Measurements from ENCODE around the gene ANKH.

The ANKH gene

DNA sequence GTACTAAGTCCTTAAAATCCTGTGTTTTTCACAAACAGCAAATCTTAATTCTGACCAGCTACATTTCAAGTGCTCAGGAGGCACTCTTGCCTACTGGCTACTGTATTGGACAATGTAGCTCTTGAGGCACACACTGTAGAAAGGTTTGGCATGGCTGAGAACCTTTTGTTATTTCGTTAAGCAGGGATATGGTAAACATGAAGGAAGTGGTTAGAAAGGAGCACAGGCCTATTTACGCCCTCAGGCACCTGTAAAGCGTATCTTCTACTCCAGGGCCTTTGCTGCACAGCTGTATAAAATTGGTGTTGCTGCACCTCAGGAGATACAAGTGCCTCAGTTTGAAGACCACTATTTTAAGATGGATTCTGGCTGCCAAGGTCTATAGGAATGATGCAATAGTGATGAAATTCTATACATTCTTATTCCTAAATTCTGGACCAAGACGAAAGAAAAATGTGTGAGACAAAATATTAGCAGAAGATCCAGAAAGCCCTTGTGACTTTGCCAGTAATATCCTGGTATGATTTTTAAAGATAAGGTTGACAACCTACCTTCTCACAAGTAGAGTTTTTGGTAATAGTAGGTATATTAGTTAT, 216.3 kb downstream of the ANKH start:
- no peaks in the 10 kb centered on the region for H3K79me2 ChIP-seq (ENCODE audit: insufficient read depth, low read length)
- no peaks in the 10 kb centered on the region for H3K9me2 ChIP-seq (replicated peaks; ENCODE audit: low read depth, low read length)
- no peaks in the 10 kb centered on the region for H3F3A ChIP-seq (ENCODE audit: low read depth)
- no peak overlapping the region for H3K4me3 ChIP-seq (ENCODE audit: low read length, poor library complexity, severe bottlenecking)
- H3K27me3 ChIP-seq (ENCODE audit: insufficient read depth, low read length, poor library complexity, severe bottlenecking) = no peaks in the 10 kb centered on the region
- H3K4me1 ChIP-seq (ENCODE audit: insufficient read depth, low read length, poor library complexity, severe bottlenecking) = peaks cover 6% of the 10 kb centered on the region
- TF ChIP-seq EZH2phosphoT487 (IDR thresholded peaks at IDR 0.05; ENCODE audit: borderline replicate concordance) (no peak), CTCF (conservative IDR thresholded peaks at IDR 0.05; ENCODE audit: low read length) (no peak)
- no peak overlapping the region for H3K9ac ChIP-seq (ENCODE audit: low read depth, low read length, poor library complexity, severe bottlenecking)
- no peaks in the 10 kb centered on the region for H4K20me1 ChIP-seq (ENCODE audit: insufficient read depth, low read length, poor library complexity, severe bottlenecking)
- H3K36me3 ChIP-seq (ENCODE audit: insufficient read depth, low read length) = no peaks in the 10 kb centered on the region
- no peak overlapping the region for H2AFZ ChIP-seq (ENCODE audit: low read length)
- no peak overlapping the region for H3K4me2 ChIP-seq (ENCODE audit: low read depth, low read length, poor library complexity, severe bottlenecking)
- no peaks in the 10 kb centered on the region for H3K9me3 ChIP-seq (ENCODE audit: insufficient read depth, low read depth, low read length)
